Esophagus muscularis mucosa (tissue), 4 donors: ENCODE results near the gene MAML3.

Source experiments
- CTCF ChIP-seq, 3 experiments: fragments of 200-600 bp in 2 of 3; fragments of 450-650 bp in 1 of 3; sonication (generic) in 2 of 3; IDR thresholded peaks; one replicate each; pipeline ENCODE4 v1.5.1; 2017 to 2019; ENCODE audit warnings: antibody characterized with exemption in 3 of 3, mild to moderate bottlenecking in 2 of 3, moderate library complexity in 1 of 3
- EP300 ChIP-seq: sonication (generic); formaldehyde crosslinking; IDR thresholded peaks from one replicate; pipeline ENCODE4 v1.6.1; 2017; ENCODE audit warnings: antibody characterized with exemption
- POLR2A ChIP-seq: fragments of 450-650 bp; IDR thresholded peaks from one replicate; pipeline ENCODE4 v1.6.1; 2017; ENCODE audit warnings: antibody characterized with exemption, moderate library complexity, mild to moderate bottlenecking, low read depth
- POLR2AphosphoS5 ChIP-seq, 2 donors: sonication (generic); formaldehyde crosslinking; IDR thresholded peaks; one replicate each; pipeline ENCODE4 v1.6.1; 2017; ENCODE audit warnings: antibody characterized with exemption in 2 of 2

- TF ChIP-seq CTCF (IDR thresholded peaks at IDR 0.05): no peak
- TF ChIP-seq POLR2AphosphoS5 (IDR thresholded peaks at IDR 0.05): no peak
- no peak for TF ChIP-seq EP300
- TF ChIP-seq POLR2A: no peak
Measured at GRCh38 chr4:139700568-139700967, 453.4 kb downstream of the MAML3 start.
